Measurements from ENCODE around the gene MAP7.

Gene MAP7

DNA sequence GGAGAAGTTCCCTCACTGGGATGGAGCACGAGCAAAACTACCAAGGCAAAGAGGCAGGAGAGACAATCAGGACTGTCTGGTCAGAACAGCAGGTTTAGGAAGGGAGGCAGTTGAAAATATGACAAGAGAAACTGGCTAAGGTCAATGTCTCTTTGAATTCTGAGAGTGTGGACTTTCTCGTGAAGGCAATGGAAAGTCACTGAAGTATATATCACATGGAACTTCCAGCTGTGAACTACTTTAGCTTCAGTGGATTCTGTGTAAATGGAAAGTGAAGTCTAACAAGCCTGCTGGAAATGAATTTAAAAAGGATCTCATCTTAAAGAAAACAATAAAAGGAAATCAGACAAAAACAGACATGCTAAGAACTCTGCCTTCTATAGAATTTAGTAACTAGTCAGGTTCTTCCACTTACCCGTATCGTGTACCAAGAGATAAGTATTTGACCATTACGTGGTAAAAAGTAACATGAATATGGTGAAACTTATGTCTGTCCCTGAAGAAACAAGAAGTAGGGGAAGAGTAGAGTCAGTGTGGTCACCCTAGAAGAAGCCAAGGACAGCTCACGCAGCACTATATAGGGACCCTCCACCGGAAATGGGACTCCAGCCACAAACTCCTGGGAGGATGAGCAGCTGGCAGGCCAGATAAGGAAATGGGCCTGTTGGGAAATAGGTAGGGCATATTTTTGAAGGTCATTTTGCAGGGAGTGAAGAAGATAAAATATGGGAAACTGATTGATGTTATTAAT, 123.4 kb downstream of the MAP7 start:
- in situ Hi-C loops (cut with MboI; ENCODE audit: low sequenced_read_pairs), result no loop called here

DNA sequence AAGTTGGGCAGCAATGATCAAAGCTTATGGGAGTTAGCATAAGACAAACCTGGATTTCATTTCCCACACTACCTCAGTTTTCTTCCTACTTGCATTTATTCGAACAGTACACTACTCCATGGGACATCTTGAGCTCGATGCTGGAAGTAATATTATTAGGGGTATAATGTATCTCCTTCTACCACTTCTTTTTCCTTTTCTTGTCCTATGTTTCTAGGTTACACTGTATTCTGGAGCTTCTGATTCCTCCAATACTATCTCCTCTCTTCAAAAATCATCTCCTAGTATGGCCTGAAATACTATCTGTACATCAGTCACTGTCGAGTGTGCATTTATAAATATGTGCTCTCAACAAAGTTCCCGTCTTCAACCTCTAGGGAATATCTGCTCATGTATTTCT, 124.4 kb downstream of the MAP7 start:
- in situ Hi-C loops (cut with MboI; ENCODE audit: low sequenced_read_pairs), result no loop called here

DNA sequence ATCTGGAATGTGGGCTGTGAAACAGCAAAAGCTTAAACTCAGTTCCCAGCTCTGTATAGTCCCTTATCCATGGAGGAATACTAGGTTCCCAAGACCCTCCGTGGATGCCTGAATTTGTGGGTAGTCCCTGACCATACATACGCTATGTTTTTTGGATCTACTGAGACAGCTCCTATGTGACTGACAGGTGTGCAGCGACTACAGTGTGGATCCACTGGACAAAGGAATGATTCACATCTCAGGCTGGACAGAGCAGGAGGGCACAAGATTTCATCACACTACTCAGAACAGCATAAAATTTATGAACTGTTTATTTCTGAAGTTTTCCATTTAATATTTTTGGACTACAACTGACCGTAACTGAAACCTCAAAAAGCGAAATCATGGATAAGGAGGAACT, 125.3 kb downstream of the MAP7 start:
- in situ Hi-C loops (cut with MboI; ENCODE audit: low sequenced_read_pairs), result no loop called here

DNA sequence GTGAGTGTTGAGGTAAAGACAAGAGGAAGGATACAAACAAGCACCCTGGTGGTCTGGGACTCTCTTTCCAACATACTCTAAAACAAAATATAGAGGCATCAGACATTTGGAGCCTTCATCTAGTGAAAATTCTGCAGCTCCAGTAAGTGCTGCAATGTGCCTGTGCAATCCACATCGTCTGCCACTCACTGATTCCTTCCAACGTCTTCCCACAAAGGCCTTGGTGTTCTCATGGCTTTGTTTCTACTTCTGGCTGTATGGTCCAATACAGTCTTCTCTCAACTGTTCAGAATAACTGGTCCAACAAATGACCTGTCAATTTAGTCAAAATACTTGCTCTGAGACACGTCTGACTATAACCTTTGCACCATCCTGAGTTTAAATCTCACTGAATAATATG, 125.8 kb downstream of the MAP7 start:
- in situ Hi-C loops (cut with MboI; ENCODE audit: low sequenced_read_pairs), result no loop called here

DNA sequence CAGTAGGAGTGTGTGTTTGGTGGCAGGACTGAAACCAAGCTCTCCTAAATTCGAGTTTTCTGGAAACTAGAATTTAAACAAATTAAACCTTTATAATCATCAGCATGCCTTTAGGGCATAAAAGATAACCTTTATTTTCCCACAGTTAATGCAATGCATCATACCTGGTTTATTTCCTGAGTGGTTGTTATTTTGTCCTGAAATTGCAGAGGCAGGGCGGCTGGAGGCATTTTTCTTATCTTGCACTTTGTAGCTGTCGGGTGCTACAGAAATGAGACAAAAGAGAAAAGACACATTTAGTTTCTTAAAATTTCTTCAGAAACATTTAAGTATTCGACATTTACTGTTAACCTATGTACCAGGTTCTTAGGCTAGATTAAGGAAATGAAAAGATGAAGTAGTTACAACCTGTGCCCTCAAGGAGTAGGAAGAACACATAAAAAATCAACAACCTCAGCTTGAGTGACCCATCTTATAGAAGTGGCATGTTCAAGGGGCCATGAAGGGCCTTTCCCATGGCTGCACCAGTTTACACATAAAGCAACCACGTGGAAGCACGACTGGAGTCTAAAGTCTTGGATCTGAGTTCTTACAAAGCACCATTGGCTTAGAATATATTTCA, 128.6 kb downstream of the MAP7 start:
- in situ Hi-C loops (cut with MboI; ENCODE audit: low sequenced_read_pairs), result no loop called here

GRCh38 chr6:136420853-136421252, 129.4 kb downstream of the MAP7 start:
- in situ Hi-C loops (cut with MboI; ENCODE audit: low sequenced_read_pairs), result no loop called here

DNA sequence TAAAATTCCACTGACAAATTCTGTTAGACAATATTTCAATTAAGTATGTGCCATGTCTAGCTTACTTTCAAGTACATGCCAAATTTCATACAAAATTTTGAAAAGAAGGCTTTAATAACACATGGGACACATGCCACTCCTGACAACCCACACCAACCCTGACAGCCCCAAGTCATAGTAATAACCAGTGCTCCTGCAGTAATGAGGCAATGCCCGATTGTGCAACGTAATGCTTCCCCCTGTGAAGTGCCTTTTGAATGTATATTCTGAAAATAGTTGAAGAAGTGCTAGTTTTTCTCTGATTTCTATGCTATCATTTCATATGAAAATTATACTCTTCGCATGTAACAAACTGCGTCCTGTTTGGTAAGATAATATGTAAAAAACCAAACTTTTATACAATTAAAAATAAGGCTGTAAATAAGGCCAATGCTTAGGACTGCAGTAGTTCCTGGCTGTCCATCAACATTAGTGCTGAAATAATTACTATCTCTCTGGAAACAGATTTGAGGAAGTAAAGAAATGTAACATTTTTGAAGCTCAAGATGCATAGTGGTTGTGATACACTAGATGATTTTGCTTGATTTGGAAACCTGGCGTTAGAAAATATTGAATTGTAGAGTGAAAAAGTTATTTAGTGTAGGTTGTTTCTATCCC, 134.7 kb downstream of the MAP7 start:
- in situ Hi-C loops (cut with MboI; ENCODE audit: low sequenced_read_pairs), result no loop called here

GRCh38 chr6:136412410-136412809, 137.8 kb downstream of the MAP7 start:
- in situ Hi-C loops (cut with MboI; ENCODE audit: low sequenced_read_pairs), result no loop called here

GRCh38 chr6:136411453-136412354, 138.5 kb downstream of the MAP7 start:
- in situ Hi-C loops (cut with MboI; ENCODE audit: low sequenced_read_pairs), result no loop called here

DNA sequence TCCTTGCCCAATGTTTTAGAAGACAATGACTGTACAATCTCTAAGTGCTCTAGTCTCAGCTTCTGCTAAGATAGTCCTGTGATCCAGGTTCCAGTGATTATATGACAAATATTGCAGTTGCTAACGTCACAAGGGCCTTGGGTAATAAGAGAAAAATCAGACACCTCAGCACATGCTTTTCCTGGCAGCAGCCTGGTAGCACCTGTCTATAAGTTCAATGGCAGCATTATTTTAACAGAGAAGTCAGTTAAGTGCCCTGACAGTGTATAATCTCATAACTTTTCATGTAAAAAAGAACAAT, 139.2 kb downstream of the MAP7 start:
- in situ Hi-C loops (cut with MboI; ENCODE audit: low sequenced_read_pairs), result no loop called here

DNA sequence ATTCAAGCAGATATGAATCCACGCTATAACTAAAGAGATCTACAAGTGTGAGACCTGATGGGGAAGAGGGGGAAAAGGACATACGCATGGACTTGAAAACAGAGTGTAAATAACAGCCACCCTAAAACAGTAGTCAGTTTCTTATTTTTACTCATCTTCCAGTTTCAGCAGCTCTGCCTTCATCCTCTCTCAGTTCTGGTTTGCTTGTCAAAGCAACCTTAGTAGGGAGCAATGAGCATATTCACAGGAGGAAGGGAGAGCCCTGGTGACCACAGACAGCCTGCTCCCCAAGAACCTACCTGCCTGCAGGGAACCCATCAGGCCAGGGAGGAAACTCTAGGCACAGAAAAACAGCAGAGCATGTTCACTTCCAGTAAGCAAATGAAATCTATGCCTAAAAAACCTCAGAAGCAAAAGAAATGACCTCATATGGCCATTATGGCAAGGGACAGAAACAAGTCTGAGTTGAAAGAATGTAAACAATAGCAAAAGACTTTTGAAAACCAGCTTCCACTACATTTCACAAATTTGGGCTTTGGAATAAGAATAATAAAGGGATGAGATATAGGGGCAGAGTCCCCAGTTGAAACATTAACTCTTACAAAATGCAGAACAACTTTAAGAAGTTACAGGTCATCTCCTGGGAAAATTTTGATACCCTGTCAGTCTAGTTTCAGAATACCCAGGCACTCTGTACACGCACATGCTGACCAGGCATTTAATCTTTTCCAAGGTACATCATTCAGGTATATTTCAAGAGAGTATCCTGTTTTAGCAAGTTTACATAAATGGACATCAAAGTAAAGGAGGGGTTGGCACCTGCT, 139.8 kb downstream of the MAP7 start:
- in situ Hi-C loops (cut with MboI; ENCODE audit: low sequenced_read_pairs), result no loop called here

GRCh38 chr6:136409597-136409996, 140.6 kb downstream of the MAP7 start:
- in situ Hi-C loops (cut with MboI; ENCODE audit: low sequenced_read_pairs), result no loop called here

DNA sequence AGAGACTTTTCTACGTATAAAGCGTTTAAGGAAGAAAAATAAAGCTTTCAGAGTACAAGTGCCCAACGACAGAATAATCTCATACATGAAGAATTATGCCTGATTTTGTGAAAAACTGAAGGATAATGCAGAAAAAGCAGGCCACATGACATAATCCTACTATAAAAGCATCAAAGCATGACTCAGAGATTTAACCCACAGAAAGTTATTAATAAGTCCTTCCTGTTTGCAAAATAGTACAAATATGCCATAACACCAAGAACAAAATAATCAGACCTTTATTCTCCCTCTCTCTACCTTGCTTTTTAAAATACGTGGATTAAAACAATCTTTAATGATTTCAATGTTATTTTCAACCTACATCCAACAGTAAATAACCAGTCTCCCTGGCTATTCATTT, 142.0 kb downstream of the MAP7 start:
- in situ Hi-C loops (cut with MboI; ENCODE audit: low sequenced_read_pairs), result no loop called here

- in situ Hi-C loops (cut with MboI; ENCODE audit: low sequenced_read_pairs), result no loop called here
Measured at GRCh38 chr6:136405420-136406029, 144.7 kb downstream of the MAP7 start.

DNA sequence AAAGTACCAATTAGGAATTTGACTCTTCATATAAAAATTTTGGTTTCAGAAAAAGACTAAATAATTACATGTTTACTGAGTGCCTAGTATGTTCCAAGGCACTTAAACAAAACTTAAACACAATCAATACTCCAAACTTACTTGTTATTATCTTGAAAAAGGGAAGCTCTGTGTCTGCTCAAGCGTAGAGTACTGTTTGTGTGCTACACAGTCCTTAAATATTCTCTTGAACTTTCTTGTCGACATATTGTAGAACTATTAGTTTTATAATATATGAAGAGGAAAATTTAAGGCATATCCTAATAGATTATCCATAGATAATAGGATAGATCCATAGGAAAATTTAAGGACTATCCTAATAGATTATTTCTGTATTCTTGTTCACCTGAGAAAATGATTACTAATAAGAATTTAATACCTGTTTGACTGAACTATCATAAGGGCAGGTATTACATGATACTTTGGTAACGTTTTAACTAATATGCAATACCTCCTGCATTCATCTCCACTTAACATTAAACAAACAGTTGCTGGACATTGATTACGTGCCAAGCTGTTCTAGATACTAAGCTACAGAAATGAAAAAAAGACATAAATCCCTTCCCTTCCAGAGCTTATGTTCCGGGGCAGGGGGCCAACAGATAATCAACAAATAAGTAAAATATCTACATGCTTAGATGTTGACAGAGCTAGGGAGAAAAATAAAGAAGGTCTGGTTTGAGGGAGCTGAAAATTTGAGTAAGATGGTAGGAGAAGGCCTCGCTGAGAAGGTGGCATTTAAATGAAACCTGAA, 145.4 kb downstream of the MAP7 start:
- in situ Hi-C loops (cut with MboI; ENCODE audit: low sequenced_read_pairs), result no loop called here

- in situ Hi-C loops (cut with MboI; ENCODE audit: low sequenced_read_pairs), result no loop called here
Measured at GRCh38 chr6:136404007-136404406, 146.2 kb downstream of the MAP7 start.

GRCh38 chr6:136403110-136403980, 146.9 kb downstream of the MAP7 start:
- in situ Hi-C loops (cut with MboI; ENCODE audit: low sequenced_read_pairs), result no loop called here

GRCh38 chr6:136401749-136402148, 148.5 kb downstream of the MAP7 start:
- in situ Hi-C loops (cut with MboI; ENCODE audit: low sequenced_read_pairs), result no loop called here

Data from HL-60/S4 (cell line).